Psoas muscle (tissue), 8 donors: ENCODE measurements around the gene TLR2. TPM values are rescaled to one million over a fixed set of nuclear protein-coding genes. Genes with fewer than 3 reads are reported as not detected.
A peak's percentile ranks its signal among the peaks of the same experiment; 100 is the strongest.

Source experiments
- ATAC-seq, 4 donors: fragments of 200-7000 bp; cut with Tn5 transposase; one replicate each; pipeline ENCODE4 v1.9.1; 2020; ENCODE audit warnings: moderate library complexity in 3 of 4, mild to moderate bottlenecking in 2 of 4
- DNase-seq, 2 donors: peaks; one replicate each; pipeline ENCODE4 v3.0.0-alpha.2; 2020
- H3K27ac ChIP-seq: fragments of 200-600 bp; one replicate; pipeline ENCODE4 v1.8.0; 2022
- H3K27me3 ChIP-seq, 3 donors: fragments of 200-600 bp in 1 of 3; one replicate each; pipeline versions ENCODE4 v1.6.1 to v1.8.0; 2013 to 2022; ENCODE audit warnings: low read length in 2 of 3, mild to moderate bottlenecking in 2 of 3, moderate library complexity in 1 of 3; ENCODE audit not compliant: insufficient read depth in 3 of 3
- H3K36me3 ChIP-seq, 2 donors: fragments of 200-600 bp in 1 of 2; one replicate each; pipeline versions ENCODE4 v1.6.1 to v1.8.0; 2013 to 2022; ENCODE audit warnings: low read depth in 1 of 2, mild to moderate bottlenecking in 1 of 2, moderate library complexity in 1 of 2; ENCODE audit not compliant: insufficient read depth in 1 of 2
- H3K4me1 ChIP-seq: fragments of 200-600 bp; one replicate; pipeline ENCODE4 v1.8.0; 2022
- H3K4me3 ChIP-seq: fragments of 200-600 bp; one replicate; pipeline ENCODE4 v1.8.0; 2022; ENCODE audit warnings: mild to moderate bottlenecking
- H3K9me3 ChIP-seq: fragments of 200-600 bp; one replicate; pipeline ENCODE4 v1.8.0; 2022
- WGBS, 3 donors: extraction: QIAGEN DNeasy Blood & Tissue Kit; methylation state at CpG; one replicate each; pipeline versions ENCODE4 v1.1.6 to v1.1.7; 2013; 5-methylcytosine and 5-hydroxymethylcytosine counted together
- intact Hi-C, 2 donors: fragments of 100-400 bp; cut with DNase I; formaldehyde crosslinking; loops; one replicate each; pipeline versions ENCODE4 v1.11.0 to v1.14.2; 2022
- long read RNA-seq, 2 donors: library from polyadenylated mRNA; unstranded; transcript quantifications; one replicate each; pipeline ENCODE4 v2.0.0, GENCODE V29; 2021
- polyA plus RNA-seq, 3 donors: library from polyadenylated mRNA; stranded (reverse); fragments of 200-250 nt; gene quantifications; one replicate each; pipeline ENCODE4 v1.2.3, GENCODE V29; 2013
- total RNA-seq, 4 donors: library from RNA; stranded (reverse); fragmentation: NEBNext Ultra II Directional in 2 of 4; extraction: Animal tissue kit (Norgen Biotek cat#: 25700) in 2 of 4; gene quantifications; one replicate each; pipeline versions ENCODE4 v1.2.1 to v1.2.4, GENCODE V29; 2021 to 2023
- TF ChIP-seq, protein P1 (sequence below): fragments of 200-600 bp; IDR thresholded peaks from one replicate; pipeline ENCODE4 v1.8.0; 2022; ENCODE audit warnings: antibody characterized with exemption
- donor health status: healthy with polysubstance abuse.
- donor health status: DM: no; HTN: no; CAD: no; lungs with moderate emphysema.
- donor health status: Bipolar disorder and iron deficiency.
- donor health status: healthy.
- donor health status: DM: yes; HTN: yes; CAD: no.
- donor health status: DM: no; HTN: no; CAD: no.
- donor health status: DM: no; HTN: no; CAD: no.
- donor health status: DM: yes; HTN: yes; CAD: no.

TLR2 gene, protein sequence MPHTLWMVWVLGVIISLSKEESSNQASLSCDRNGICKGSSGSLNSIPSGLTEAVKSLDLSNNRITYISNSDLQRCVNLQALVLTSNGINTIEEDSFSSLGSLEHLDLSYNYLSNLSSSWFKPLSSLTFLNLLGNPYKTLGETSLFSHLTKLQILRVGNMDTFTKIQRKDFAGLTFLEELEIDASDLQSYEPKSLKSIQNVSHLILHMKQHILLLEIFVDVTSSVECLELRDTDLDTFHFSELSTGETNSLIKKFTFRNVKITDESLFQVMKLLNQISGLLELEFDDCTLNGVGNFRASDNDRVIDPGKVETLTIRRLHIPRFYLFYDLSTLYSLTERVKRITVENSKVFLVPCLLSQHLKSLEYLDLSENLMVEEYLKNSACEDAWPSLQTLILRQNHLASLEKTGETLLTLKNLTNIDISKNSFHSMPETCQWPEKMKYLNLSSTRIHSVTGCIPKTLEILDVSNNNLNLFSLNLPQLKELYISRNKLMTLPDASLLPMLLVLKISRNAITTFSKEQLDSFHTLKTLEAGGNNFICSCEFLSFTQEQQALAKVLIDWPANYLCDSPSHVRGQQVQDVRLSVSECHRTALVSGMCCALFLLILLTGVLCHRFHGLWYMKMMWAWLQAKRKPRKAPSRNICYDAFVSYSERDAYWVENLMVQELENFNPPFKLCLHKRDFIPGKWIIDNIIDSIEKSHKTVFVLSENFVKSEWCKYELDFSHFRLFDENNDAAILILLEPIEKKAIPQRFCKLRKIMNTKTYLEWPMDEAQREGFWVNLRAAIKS
- total RNA-seq (1 to 10 TPM; 1.8 to 3.7 (median 2.5) TPM), polyA plus RNA-seq (1 to 10 TPM in 1 of 3 donors, under 1 TPM in 2; 0.42 to 1.8 (median 0.44) TPM)
- long read RNA-seq, donor 1, partial matches to known transcripts = 0 of 2 reads
- long read RNA-seq, donor 1, other reads (novel, unspliced or antisense) = 1 of 2 reads
- long read RNA-seq, donor 2 = 0 reads

DNA sequence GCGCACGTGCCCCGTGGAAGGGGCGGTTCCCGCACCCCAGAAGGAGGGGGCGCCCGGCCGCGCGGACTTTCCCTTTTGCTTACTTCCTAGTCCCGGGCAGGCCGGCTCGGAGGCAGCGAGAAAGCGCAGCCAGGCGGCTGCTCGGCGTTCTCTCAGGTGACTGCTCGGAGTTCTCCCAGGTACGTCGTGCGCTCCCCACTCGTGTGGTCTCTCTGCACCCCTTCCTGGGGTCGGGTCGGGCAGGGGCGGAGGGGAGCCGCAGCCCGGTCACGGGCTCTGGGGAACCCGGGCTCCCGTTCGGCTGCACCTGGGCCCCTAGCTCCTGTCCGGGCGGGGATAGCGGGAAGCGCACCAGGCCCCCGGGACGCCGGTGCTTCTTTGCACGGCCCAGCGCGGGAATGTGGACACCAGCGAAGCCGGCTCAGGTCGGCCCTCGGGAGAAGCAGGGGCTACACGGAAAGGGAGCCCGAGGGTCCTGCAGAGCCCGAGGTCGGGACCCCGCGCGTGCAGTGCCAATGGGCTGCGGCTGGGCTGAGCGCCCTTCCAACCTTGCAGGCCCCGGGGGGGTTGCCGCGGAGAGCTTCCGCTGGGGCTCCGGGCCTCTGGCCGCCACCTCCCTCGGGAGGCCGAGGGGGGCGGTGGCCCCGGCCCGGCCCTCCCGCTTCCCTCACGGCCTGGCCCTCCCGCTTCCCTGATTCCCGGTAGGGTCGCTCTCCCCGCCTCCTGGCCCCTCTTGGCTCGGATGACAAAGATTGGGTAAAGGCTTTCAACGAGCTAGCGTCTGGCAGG, at the start of gene TLR2:
Gene TLR2 (plus strand): TSS at position 99 of the 789 bp plus-strand sequence. CDS start 18,628 bp downstream, outside the sequence.
- H3K4me3 ChIP-seq = peak within 1 kb of the TSS; percentile 70
- ATAC-seq (peak; percentile 46 to 74 (median 60)), DNase-seq (peak; percentile 61 to 80)
- intact Hi-C loops = no loop called here
- peaks cover 3% of the 10 kb centered on the region for H3K4me1 ChIP-seq
- no peak within 1 kb of the TSS for H3K27ac ChIP-seq
- TF ChIP-seq, protein P1, sequence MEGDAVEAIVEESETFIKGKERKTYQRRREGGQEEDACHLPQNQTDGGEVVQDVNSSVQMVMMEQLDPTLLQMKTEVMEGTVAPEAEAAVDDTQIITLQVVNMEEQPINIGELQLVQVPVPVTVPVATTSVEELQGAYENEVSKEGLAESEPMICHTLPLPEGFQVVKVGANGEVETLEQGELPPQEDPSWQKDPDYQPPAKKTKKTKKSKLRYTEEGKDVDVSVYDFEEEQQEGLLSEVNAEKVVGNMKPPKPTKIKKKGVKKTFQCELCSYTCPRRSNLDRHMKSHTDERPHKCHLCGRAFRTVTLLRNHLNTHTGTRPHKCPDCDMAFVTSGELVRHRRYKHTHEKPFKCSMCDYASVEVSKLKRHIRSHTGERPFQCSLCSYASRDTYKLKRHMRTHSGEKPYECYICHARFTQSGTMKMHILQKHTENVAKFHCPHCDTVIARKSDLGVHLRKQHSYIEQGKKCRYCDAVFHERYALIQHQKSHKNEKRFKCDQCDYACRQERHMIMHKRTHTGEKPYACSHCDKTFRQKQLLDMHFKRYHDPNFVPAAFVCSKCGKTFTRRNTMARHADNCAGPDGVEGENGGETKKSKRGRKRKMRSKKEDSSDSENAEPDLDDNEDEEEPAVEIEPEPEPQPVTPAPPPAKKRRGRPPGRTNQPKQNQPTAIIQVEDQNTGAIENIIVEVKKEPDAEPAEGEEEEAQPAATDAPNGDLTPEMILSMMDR = no peak
- 1% methylated on average over 52 to 75 of the region's 75 CpGs for WGBS, 3 donors
- H3K36me3 ChIP-seq = no peaks in the 10 kb centered on the region
- H3K9me3 ChIP-seq = peaks cover 9% of the 10 kb centered on the region
- peaks cover 0 to 48% (median 12%) of the 10 kb centered on the region in 3 donors for H3K27me3 ChIP-seq

DNA sequence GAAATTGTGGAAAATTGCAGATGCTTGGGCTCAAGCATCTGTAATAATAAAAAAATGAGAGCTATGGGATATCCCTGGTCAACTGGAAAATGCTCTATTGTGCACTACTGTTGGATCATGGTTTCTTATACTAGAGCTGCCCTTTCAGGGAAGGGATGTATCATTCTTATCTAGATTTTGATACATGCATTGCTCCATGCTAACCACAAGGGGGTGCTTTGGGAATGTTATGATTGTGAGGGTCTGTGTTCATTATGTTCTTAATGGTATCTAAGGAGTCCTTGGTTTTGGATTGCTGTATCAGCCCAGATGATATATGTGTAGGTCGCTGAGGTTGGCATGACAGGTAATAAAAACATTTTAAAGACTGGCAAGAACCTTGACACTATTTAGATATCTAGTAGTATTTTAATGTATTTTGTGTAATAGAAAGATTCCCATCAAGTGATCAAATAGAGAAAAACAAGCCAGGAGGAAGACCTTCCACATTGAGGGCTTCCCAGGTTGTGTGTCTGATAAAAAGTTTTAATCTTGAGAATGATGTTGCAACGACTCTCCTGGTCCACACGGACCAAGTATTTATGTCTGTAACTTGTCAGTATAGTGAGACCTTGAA, 49.2 kb upstream of the TLR2 start:
- H3K9me3 ChIP-seq = no peaks in the 10 kb centered on the region
- H3K27me3 ChIP-seq = no peaks in the 10 kb centered on the region
- no peak overlapping the region for H3K4me3 ChIP-seq
- 77 to 85% (median 82%) methylated on average over 3 of the region's 3 CpGs for WGBS, 3 donors
- TF ChIP-seq, protein P1 = peak; percentile 63
- DNase-seq = no peak
- intact Hi-C loops = loop anchor here (5.0 to 10.0 kb wide), 3 partner anchors 110 to 490 kb away; no protein-coding TSS in a partner anchor
- peaks cover 10 to 79% of the 10 kb centered on the region in 2 donors for H3K36me3 ChIP-seq
- peak in 2 of 4 donors; percentile 44 to 50 for ATAC-seq
- H3K27ac ChIP-seq = no peak overlapping the region
- no peaks in the 10 kb centered on the region for H3K4me1 ChIP-seq

- intact Hi-C loops = loop anchor here (5.0 to 10.0 kb wide), 3 partner anchors 109 to 491 kb away; no protein-coding TSS in a partner anchor
- Histone ChIP-seq H3K9me3 (no peaks in the 10 kb centered on the region), H3K4me1 (no peaks in the 10 kb centered on the region), H3K4me3 (no peak overlapping the region), H3K27me3 (no peaks in the 10 kb centered on the region), H3K36me3 (peaks cover 7 to 69% of the 10 kb centered on the region in 2 donors), H3K27ac (no peak overlapping the region)
- no peak for DNase-seq
- ATAC-seq = no peak
- TF ChIP-seq, protein P1 = no peak
- WGBS, 3 donors = 62 to 70% (median 69%) methylated on average over 6 of the region's 6 CpGs
These were observed 48.2 kb upstream of the TLR2 start for GRCh38 chr4:153635846-153636245.

GRCh38 chr4:153637201-153637600, 46.9 kb upstream of the TLR2 start:
- ATAC-seq = no peak
- Histone ChIP-seq H3K36me3 (peaks cover 7 to 56% of the 10 kb centered on the region in 2 donors), H3K4me3 (no peak overlapping the region), H3K27ac (no peak overlapping the region), H3K27me3 (no peaks in the 10 kb centered on the region), H3K4me1 (no peaks in the 10 kb centered on the region), H3K9me3 (no peaks in the 10 kb centered on the region)
- no peak for DNase-seq
- TF ChIP-seq, protein P1 = no peak
- intact Hi-C loops = loop anchor here (5.0 to 10.0 kb wide), 3 partner anchors 108 to 492 kb away; no protein-coding TSS in a partner anchor
- WGBS, 3 donors = 82 to 89% (median 87%) methylated on average over 3 of the region's 3 CpGs
